Hepatocyte (in vitro differentiated cells): ENCODE data around the gene TMEM245. TPM values are rescaled to one million over a fixed set of nuclear protein-coding genes. Genes with fewer than 3 reads are reported as not detected.
"Not testable (repeated sequence)": the region's sequence is repeated elsewhere in the genome, so short reads cannot be mapped to it uniquely, and the experiment has no call there.

Source experiments
- DNase-seq: peaks from one replicate; pipeline ENCODE4 v3.0.0-alpha.2; 2016; ENCODE audit warnings: low spot score
- H2AFZ ChIP-seq: fragments of 200-600 bp; sonication (generic); 2 replicates; pipeline ENCODE4 v1.6.0; 2016; ENCODE audit warnings: antibody characterized with exemption, mild to moderate bottlenecking
- H3K27ac ChIP-seq: fragments of 200-600 bp; sonication (generic); 2 replicates; pipeline ENCODE4 v1.5.1; 2016; ENCODE audit warnings: mild to moderate bottlenecking
- H3K27me3 ChIP-seq: fragments of 200-600 bp; sonication (generic); 2 replicates; pipeline ENCODE4 v1.6.1; 2016
- H3K36me3 ChIP-seq: fragments of 200-600 bp; sonication (generic); replicated peaks from 2 replicates; pipeline ENCODE4 v1.5.1; 2016; ENCODE audit warnings: low read depth; ENCODE audit not compliant: insufficient read depth
- H3K4me1 ChIP-seq: fragments of 200-600 bp; sonication (generic); 2 replicates; pipeline ENCODE4 v1.5.1; 2016; ENCODE audit warnings: mild to moderate bottlenecking, moderate library complexity; ENCODE audit not compliant: insufficient read depth
- H3K4me2 ChIP-seq: fragments of 200-600 bp; sonication (generic); 2 replicates; pipeline ENCODE4 v1.6.0; 2016
- H3K4me3 ChIP-seq: fragments of 200-600 bp; sonication (generic); 2 replicates; pipeline ENCODE4 v1.5.1; 2016; ENCODE audit warnings: mild to moderate bottlenecking
- H3K79me2 ChIP-seq: fragments of 200-600 bp; sonication (generic); 2 replicates; pipeline ENCODE4 v1.6.0; 2017; ENCODE audit warnings: mild to moderate bottlenecking
- H3K9me2 ChIP-seq: fragments of 200-600 bp; sonication (generic); replicated peaks from 2 replicates; pipeline ENCODE4 v1.6.0; 2017; ENCODE audit warnings: mild to moderate bottlenecking; ENCODE audit not compliant: insufficient read depth
- H3K9me3 ChIP-seq: fragments of 200-600 bp; sonication (generic); 2 replicates; pipeline ENCODE4 v1.5.1; 2016; ENCODE audit warnings: low read depth, mild to moderate bottlenecking
- H4K20me1 ChIP-seq: fragments of 200-600 bp; sonication (generic); 2 replicates; pipeline ENCODE4 v1.6.0; 2016; ENCODE audit warnings: mild to moderate bottlenecking; ENCODE audit not compliant: insufficient read depth, poor library complexity, severe bottlenecking
- EZH2 ChIP-seq: fragments of 200-600 bp; sonication (generic); IDR thresholded peaks from 2 replicates; pipeline ENCODE4 v1.6.1; 2016; ENCODE audit warnings: antibody characterized with exemption, mild to moderate bottlenecking, borderline replicate concordance
- EZH2phosphoT487 ChIP-seq: fragments of 200-600 bp; sonication (generic); IDR thresholded peaks from one replicate; pipeline ENCODE4 v1.6.1; 2018; ENCODE audit warnings: antibody characterized with exemption, mild to moderate bottlenecking, low read depth, moderate library complexity; ENCODE audit not compliant: unreplicated experiment, severe bottlenecking
- WGBS: methylation state at CpG from one replicate; pipeline ENCODE4 v1.1.6; 2016; ENCODE audit warnings: low lambda C conversion rate; ENCODE audit errors: missing lambda C conversion rate; 5-methylcytosine and 5-hydroxymethylcytosine counted together
- polyA plus RNA-seq: library from polyadenylated mRNA; unstranded; fragments of >200 nt; fragmentation: Nextera tagmentation; extraction: Ambion mirVana; gene quantifications from 2 replicates; pipeline ENCODE4 v1.2.1, GENCODE V29; 2016
- total RNA-seq: library from RNA; depleted of rRNA; stranded (reverse); fragments of >200 nt; gene quantifications from 2 replicates; pipeline ENCODE4 v1.2.3, GENCODE V29; 2014
- TF ChIP-seq, protein P1 (sequence below): fragments of 200-600 bp; sonication (generic); IDR thresholded peaks from 2 replicates; pipeline ENCODE4 v1.5.1; 2016; ENCODE audit warnings: antibody characterized with exemption, mild to moderate bottlenecking; ENCODE audit not compliant: poor library complexity

The TMEM245 gene
- total and polyA plus RNA-seq, 2 experiments from 2014 or later: 63.5 to 122 TPM

DNA sequence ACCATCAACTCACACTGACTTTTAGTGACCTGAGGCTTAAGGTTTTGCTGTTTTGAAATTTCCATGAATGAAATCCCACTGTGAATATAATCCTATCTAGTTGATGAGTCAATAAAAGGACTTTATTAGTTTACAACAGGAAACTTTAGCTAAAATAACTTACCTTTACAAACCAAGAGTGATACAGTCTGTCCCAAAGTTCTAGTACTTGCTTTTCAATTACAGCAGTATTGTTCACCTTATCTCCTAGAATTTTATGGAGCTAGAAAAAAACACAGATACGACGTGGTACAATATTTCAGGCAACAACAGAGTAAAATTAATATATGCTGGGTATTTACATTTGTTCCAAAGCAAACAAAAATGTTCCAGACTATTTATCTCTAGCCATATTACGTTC is 59.6 kb downstream of the TMEM245 start:
- H2AFZ ChIP-seq: no peak overlapping the region
- no peaks in the 10 kb centered on the region for H3K9me2 ChIP-seq
- TF ChIP-seq EZH2phosphoT487 (no peak), EZH2 (no peak)
- TF ChIP-seq, protein P1, sequence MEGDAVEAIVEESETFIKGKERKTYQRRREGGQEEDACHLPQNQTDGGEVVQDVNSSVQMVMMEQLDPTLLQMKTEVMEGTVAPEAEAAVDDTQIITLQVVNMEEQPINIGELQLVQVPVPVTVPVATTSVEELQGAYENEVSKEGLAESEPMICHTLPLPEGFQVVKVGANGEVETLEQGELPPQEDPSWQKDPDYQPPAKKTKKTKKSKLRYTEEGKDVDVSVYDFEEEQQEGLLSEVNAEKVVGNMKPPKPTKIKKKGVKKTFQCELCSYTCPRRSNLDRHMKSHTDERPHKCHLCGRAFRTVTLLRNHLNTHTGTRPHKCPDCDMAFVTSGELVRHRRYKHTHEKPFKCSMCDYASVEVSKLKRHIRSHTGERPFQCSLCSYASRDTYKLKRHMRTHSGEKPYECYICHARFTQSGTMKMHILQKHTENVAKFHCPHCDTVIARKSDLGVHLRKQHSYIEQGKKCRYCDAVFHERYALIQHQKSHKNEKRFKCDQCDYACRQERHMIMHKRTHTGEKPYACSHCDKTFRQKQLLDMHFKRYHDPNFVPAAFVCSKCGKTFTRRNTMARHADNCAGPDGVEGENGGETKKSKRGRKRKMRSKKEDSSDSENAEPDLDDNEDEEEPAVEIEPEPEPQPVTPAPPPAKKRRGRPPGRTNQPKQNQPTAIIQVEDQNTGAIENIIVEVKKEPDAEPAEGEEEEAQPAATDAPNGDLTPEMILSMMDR: no peak
- H3K79me2 ChIP-seq: no peaks in the 10 kb centered on the region
- no peaks in the 10 kb centered on the region for H3K9me3 ChIP-seq
- peaks cover 3% of the 10 kb centered on the region for H3K36me3 ChIP-seq
- 50% methylated on average over 3 of the region's 3 CpGs for WGBS
- H3K27me3 ChIP-seq: no peaks in the 10 kb centered on the region
- H3K27ac ChIP-seq: peak overlapping the region; percentile 18
- H3K4me2 ChIP-seq: no peak overlapping the region
- no peak overlapping the region for H3K4me3 ChIP-seq
- H3K4me1 ChIP-seq: peaks cover 9% of the 10 kb centered on the region
- no peaks in the 10 kb centered on the region for H4K20me1 ChIP-seq
- DNase-seq: no peak

DNA sequence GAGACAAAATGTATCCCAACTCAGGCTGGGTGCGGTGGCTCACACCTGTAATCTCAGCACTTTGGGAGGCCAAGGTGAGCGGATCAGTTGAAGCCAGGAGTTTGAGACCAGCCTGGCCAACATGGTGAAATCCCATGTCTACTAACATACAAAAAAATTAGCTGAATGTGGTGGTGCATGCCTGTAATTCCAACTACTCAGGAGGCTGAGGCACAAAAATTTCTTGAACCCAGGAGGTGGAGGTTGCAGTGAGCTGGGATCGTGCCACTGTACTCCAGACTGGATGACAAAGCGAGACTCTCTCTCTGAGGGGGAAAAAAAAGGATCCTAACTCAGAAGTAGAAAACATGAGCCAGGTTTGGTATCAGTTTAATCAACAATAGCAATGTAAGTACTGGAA is 66.6 kb downstream of the TMEM245 start:
- not testable (repeated sequence) for H3K36me3 ChIP-seq, DNase-seq, H4K20me1 ChIP-seq, H3K4me2 ChIP-seq, H2AFZ ChIP-seq, H3K27me3 ChIP-seq, H3K79me2 ChIP-seq, H3K4me1 ChIP-seq, H3K4me3 ChIP-seq, H3K9me3 ChIP-seq, H3K9me2 ChIP-seq, H3K27ac ChIP-seq
- WGBS: 86% methylated on average over 4 of the region's 4 CpGs

DNA sequence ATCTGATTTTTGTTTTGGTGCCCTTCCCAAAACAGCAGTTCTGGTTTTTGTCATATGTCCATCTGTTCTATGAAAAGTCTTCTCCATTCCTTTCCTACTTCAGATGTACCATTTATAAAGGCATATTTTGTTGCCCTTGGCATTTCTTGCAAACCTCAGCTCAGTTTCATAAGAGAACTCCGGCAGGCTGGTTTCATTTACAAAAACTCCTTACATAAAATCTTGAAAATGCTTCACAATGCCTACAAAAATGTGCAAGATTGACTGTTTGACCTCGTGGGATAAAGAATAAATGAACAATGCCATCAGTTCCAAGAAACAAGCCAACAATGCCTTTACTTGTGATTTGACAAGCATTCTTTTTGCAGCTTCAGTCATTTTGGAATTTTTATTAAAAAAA is 67.3 kb downstream of the TMEM245 start:
- peaks cover 3% of the 10 kb centered on the region for H3K36me3 ChIP-seq
- TF ChIP-seq EZH2phosphoT487 (no peak), EZH2 (no peak)
- TF ChIP-seq, protein P1: no peak
- no peaks in the 10 kb centered on the region for H3K4me1 ChIP-seq
- no peaks in the 10 kb centered on the region for H3K9me2 ChIP-seq
- H3K27ac ChIP-seq: no peak overlapping the region
- H2AFZ ChIP-seq: no peak overlapping the region
- H3K27me3 ChIP-seq: no peaks in the 10 kb centered on the region
- H3K79me2 ChIP-seq: no peaks in the 10 kb centered on the region
- no peak for DNase-seq
- no peaks in the 10 kb centered on the region for H4K20me1 ChIP-seq
- H3K9me3 ChIP-seq: no peaks in the 10 kb centered on the region
- no peak overlapping the region for H3K4me2 ChIP-seq
- H3K4me3 ChIP-seq: no peak overlapping the region
- WGBS: 68% methylated on average over 2 of the region's 2 CpGs

DNA sequence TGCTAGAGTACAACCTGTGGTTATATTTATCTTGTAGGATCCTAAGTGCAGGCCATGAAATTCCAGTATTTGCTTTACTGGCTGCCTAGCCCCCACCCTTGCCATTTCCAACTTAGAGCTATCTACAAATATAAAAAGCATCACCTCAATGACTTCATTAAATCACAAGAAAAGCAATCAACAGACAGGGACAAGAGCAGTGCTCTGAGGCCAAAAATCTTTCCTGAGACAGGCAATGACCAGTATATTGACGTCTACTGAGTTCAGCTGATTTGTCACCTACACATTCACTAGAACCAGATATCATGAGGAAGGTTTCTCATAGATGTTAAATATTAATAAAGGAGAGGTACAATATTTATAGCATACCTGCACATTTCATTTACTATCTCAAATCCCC is 68.0 kb downstream of the TMEM245 start:
- Histone ChIP-seq H3K36me3 (no peaks in the 10 kb centered on the region), H3K27ac (no peak overlapping the region)
- TF ChIP-seq, protein P1: no peak
- TF ChIP-seq EZH2phosphoT487: no peak
- no peak for TF ChIP-seq EZH2

More for the DNA sequence above, 68.0 kb downstream of the TMEM245 start:
- no peaks in the 10 kb centered on the region for H3K9me3 ChIP-seq
- no peak for DNase-seq
- no peak overlapping the region for H3K4me2 ChIP-seq
- H3K4me3 ChIP-seq: no peak overlapping the region
- no peaks in the 10 kb centered on the region for H4K20me1 ChIP-seq
- no peaks in the 10 kb centered on the region for H3K27me3 ChIP-seq
- H3K4me1 ChIP-seq: no peaks in the 10 kb centered on the region
- no peak overlapping the region for H2AFZ ChIP-seq
- H3K9me2 ChIP-seq: no peaks in the 10 kb centered on the region
- 97% methylated on average over 1 of the region's 1 CpG for WGBS
- no peaks in the 10 kb centered on the region for H3K79me2 ChIP-seq
